SU-DHL-6 (cell line): ENCODE results near the gene DSCAML1.
A peak's percentile ranks its signal among the peaks of the same experiment; 100 is the strongest.

Source experiments
- H2AFZ ChIP-seq: fragments of 200-600 bp; sonication (generic); 2 replicates; pipeline ENCODE4 v1.6.1; 2014; ENCODE audit warnings: low read depth, mild to moderate bottlenecking, moderate library complexity, mixed read lengths, antibody characterized with exemption, low read length; ENCODE audit not compliant: severe bottlenecking
- H3F3A ChIP-seq: fragments of 200-600 bp; shearing (Covaris generic); 2 replicates; pipeline ENCODE4 v1.6.0; 2016; ENCODE audit warnings: antibody characterized with exemption, mild to moderate bottlenecking; ENCODE audit not compliant: insufficient read depth
- H3K27ac ChIP-seq: fragments of 200-600 bp; sonication (generic); 2 replicates; pipeline ENCODE4 v1.5.1; 2016; ENCODE audit warnings: low read depth, mild to moderate bottlenecking, low read length, moderate library complexity, mixed read lengths
- H3K27me3 ChIP-seq: fragments of 200-600 bp; sonication (generic), shearing (Covaris generic); 2 replicates; pipeline ENCODE4 v1.6.0; 2014; ENCODE audit warnings: mild to moderate bottlenecking, low read length
- H3K36me3 ChIP-seq: fragments of 200-600 bp; sonication (generic); 2 replicates; pipeline ENCODE4 v1.6.1; 2014; ENCODE audit warnings: mild to moderate bottlenecking, low read length, mixed read lengths
- H3K4me2 ChIP-seq: fragments of 300-600, 200-600 bp; shearing (Covaris generic), sonication (generic); 2 replicates; pipeline ENCODE4 v1.6.0; 2014; ENCODE audit warnings: low read length, low read depth, mild to moderate bottlenecking; ENCODE audit not compliant: poor library complexity, severe bottlenecking
- H3K4me3 ChIP-seq: fragments of 200-600 bp; sonication (generic); 2 replicates; pipeline ENCODE4 v1.5.1; 2014; ENCODE audit warnings: antibody characterized with exemption, low read length, mild to moderate bottlenecking, mixed read lengths; ENCODE audit not compliant: insufficient read depth, poor library complexity, severe bottlenecking
- H3K79me2 ChIP-seq: fragments of 200-600 bp; sonication (generic); 2 replicates; pipeline ENCODE4 v1.6.1; 2014; ENCODE audit warnings: mild to moderate bottlenecking, low read length, moderate library complexity; ENCODE audit not compliant: insufficient read depth
- H3K9ac ChIP-seq: fragments of 200-600 bp; sonication (generic); 2 replicates; pipeline ENCODE4 v1.7.0; 2014; ENCODE audit warnings: mild to moderate bottlenecking, low read length
- H3K9me2 ChIP-seq: fragments of 200-600 bp; sonication (generic); replicated peaks from 2 replicates; pipeline ENCODE4 v1.6.1; 2014; ENCODE audit warnings: low read length; ENCODE audit not compliant: insufficient read depth
- H3K9me3 ChIP-seq: fragments of 200-600 bp; sonication (generic); 2 replicates; pipeline ENCODE4 v1.6.1; 2014; ENCODE audit warnings: low read length, mixed read lengths; ENCODE audit not compliant: insufficient read depth
- H4K20me1 ChIP-seq: fragments of 200-600 bp; sonication (generic); 2 replicates; pipeline ENCODE4 v1.6.1; 2014; ENCODE audit warnings: low read depth, mild to moderate bottlenecking, antibody characterized with exemption, low read length, moderate library complexity, mixed read lengths
- EZH2phosphoT487 ChIP-seq: fragments of 200-600 bp; sonication (generic), shearing (Covaris generic); conservative IDR thresholded peaks from 2 replicates; pipeline ENCODE4 v1.6.1; 2018; ENCODE audit warnings: mild to moderate bottlenecking, antibody characterized with exemption, low read length, moderate library complexity, mixed read lengths
- TF ChIP-seq, protein P1 (sequence below): fragments of 200-600 bp; sonication (generic); IDR thresholded peaks from one replicate; pipeline ENCODE4 v1.5.1; 2017; ENCODE audit warnings: antibody characterized with exemption, mild to moderate bottlenecking, low read length, moderate library complexity; ENCODE audit not compliant: insufficient read depth, poor library complexity, severe bottlenecking

Gene DSCAML1

DNA sequence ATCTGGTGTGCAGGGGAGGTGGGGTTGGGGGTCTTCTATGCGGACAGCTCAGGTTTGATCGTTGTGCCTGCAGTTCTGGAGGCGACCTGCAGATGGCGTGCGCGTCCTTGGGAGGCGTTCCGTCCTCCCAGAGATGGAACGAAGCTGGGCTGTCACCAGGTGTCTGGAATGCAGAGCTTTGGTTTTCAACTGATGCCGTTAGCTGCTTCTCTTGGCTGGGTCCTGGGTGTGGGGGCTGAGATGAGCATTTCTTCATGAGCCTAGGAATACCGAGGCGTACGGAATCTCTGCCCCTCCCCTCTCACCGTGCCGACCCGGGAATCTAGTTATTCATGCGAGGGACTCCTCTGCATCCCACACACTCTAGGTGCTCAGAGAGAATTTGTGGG, 370.7 kb downstream of the DSCAML1 start:
- H3K9me3 ChIP-seq, result no peaks in the 10 kb centered on the region
- no peaks in the 10 kb centered on the region for H4K20me1 ChIP-seq
- H3K79me2 ChIP-seq, result no peaks in the 10 kb centered on the region
- H3K27ac ChIP-seq, result no peak overlapping the region
- no peaks in the 10 kb centered on the region for H3K36me3 ChIP-seq
- H3K4me3 ChIP-seq, result no peak overlapping the region
- H3K9me2 ChIP-seq, result no peaks in the 10 kb centered on the region
- no peak overlapping the region for H3K9ac ChIP-seq
- no peak overlapping the region for H3K4me2 ChIP-seq
- no peaks in the 10 kb centered on the region for H3F3A ChIP-seq
- TF ChIP-seq, protein P1, sequence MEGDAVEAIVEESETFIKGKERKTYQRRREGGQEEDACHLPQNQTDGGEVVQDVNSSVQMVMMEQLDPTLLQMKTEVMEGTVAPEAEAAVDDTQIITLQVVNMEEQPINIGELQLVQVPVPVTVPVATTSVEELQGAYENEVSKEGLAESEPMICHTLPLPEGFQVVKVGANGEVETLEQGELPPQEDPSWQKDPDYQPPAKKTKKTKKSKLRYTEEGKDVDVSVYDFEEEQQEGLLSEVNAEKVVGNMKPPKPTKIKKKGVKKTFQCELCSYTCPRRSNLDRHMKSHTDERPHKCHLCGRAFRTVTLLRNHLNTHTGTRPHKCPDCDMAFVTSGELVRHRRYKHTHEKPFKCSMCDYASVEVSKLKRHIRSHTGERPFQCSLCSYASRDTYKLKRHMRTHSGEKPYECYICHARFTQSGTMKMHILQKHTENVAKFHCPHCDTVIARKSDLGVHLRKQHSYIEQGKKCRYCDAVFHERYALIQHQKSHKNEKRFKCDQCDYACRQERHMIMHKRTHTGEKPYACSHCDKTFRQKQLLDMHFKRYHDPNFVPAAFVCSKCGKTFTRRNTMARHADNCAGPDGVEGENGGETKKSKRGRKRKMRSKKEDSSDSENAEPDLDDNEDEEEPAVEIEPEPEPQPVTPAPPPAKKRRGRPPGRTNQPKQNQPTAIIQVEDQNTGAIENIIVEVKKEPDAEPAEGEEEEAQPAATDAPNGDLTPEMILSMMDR, result peak; percentile 86
- TF ChIP-seq EZH2phosphoT487, result no peak
- H2AFZ ChIP-seq, result no peak overlapping the region
- no peaks in the 10 kb centered on the region for H3K27me3 ChIP-seq

DNA sequence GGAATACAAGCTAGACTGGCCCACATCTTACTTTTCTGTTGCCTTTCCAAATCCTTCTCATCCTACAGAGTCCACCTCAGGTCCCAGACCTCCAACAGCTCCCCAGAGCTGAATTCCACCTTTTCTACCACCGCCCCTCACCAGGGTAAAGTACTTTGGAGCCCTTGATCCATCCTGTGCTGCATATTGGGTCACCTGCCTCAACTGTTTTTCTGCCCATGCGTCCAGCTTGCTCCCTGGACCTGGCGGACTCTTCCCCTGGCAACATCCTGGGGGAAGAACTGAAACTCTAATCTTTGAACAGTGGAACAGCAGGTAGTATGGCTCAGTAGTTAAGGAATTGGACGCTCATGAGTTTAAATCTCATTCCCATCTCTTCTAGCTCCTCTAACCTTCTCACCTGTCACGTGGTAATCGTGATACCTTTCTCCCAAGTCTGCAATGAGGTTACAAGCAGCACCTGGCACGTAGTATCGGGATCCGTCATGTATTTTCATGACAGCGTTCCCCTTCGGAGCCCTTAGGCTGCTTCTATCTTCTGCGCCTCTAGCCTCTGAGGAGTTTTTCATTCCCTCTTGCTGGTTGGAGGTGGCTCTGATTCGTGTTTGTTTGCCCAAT, 371.2 kb downstream of the DSCAML1 start:
- Histone ChIP-seq H3K9me2 (no peaks in the 10 kb centered on the region), H3K9me3 (no peaks in the 10 kb centered on the region), H4K20me1 (no peaks in the 10 kb centered on the region), H2AFZ (no peak overlapping the region), H3K9ac (no peak overlapping the region), H3K79me2 (no peaks in the 10 kb centered on the region), H3K4me3 (no peak overlapping the region), H3F3A (no peaks in the 10 kb centered on the region), H3K4me2 (no peak overlapping the region), H3K27ac (no peak overlapping the region), H3K27me3 (no peaks in the 10 kb centered on the region), H3K36me3 (no peaks in the 10 kb centered on the region)
- TF ChIP-seq, protein P1, result no peak
- no peak for TF ChIP-seq EZH2phosphoT487

DNA sequence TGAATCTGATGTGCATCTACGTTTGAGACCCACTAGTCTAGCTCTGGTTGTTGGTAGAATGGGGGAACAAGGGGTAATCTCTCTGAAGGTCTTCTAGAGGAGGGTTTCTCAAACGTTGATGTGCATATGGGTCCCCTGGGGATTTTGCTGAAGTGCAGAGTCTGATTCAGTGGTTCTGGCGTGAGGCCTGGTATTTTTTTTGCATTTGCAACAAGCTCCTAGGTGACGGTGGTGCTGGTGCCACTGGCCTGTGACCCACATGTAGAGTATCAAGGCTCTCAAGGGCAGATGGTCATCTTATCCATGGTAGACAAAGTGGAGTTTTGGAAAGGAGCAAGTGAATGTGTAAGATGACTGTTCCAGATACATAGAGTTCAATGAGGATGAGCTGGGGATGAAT, 372.2 kb downstream of the DSCAML1 start:
- H3K4me2 ChIP-seq, result no peak overlapping the region

More for the DNA sequence above, 372.2 kb downstream of the DSCAML1 start:
- H4K20me1 ChIP-seq, result no peaks in the 10 kb centered on the region
- no peaks in the 10 kb centered on the region for H3F3A ChIP-seq
- H3K27me3 ChIP-seq, result no peaks in the 10 kb centered on the region
- no peaks in the 10 kb centered on the region for H3K79me2 ChIP-seq
- no peak overlapping the region for H3K9ac ChIP-seq
- no peaks in the 10 kb centered on the region for H3K36me3 ChIP-seq
- H2AFZ ChIP-seq, result no peak overlapping the region
- no peaks in the 10 kb centered on the region for H3K9me2 ChIP-seq
- TF ChIP-seq, protein P1, result no peak
- TF ChIP-seq EZH2phosphoT487, result no peak
- no peak overlapping the region for H3K4me3 ChIP-seq
- no peaks in the 10 kb centered on the region for H3K9me3 ChIP-seq
- H3K27ac ChIP-seq, result no peak overlapping the region
